ENCODE measurements around the gene MBNL2. TPM values are rescaled to one million over a fixed set of nuclear protein-coding genes. Genes with fewer than 3 reads are reported as not detected.

MBNL2 gene
- total RNA-seq, 2 experiments from 2014 or later, result 17.2 to 17.9 TPM

GRCh38 chr13:97302611-97303010 is 80.5 kb downstream of the MBNL2 start:
- POLR2A ChIA-PET, result no interaction called here
- peaks cover 2% of the 10 kb centered on the region for H3K4me1 Mint-ChIP-seq

GRCh38 chr13:97306106-97306505 is 84.0 kb downstream of the MBNL2 start:
- DNase-seq (no peak), ATAC-seq (ENCODE audit: low read depth) (no peak)
- no peak overlapping the region for H3K4me3 Mint-ChIP-seq
- no peaks in the 10 kb centered on the region for H3K9me3 Mint-ChIP-seq
- POLR2A ChIA-PET, result no interaction called here
- no peaks in the 10 kb centered on the region for H3K27me3 Mint-ChIP-seq
- H3K4me1 Mint-ChIP-seq, result no peaks in the 10 kb centered on the region
- no peak overlapping the region for H3K27ac Mint-ChIP-seq
- H3K36me3 Mint-ChIP-seq, result peaks cover 2% of the 10 kb centered on the region

More at GRCh38 chr13:97302611-97303010, 80.5 kb downstream of the MBNL2 start:
- no peaks in the 10 kb centered on the region for H3K9me3 Mint-ChIP-seq
- H3K4me3 Mint-ChIP-seq, result no peak overlapping the region
- ATAC-seq (ENCODE audit: low read depth) (no peak), DNase-seq (no peak)
- H3K36me3 Mint-ChIP-seq, result peaks cover 2% of the 10 kb centered on the region
- H3K27ac Mint-ChIP-seq, result no peak overlapping the region
- H3K27me3 Mint-ChIP-seq, result no peaks in the 10 kb centered on the region

DNA sequence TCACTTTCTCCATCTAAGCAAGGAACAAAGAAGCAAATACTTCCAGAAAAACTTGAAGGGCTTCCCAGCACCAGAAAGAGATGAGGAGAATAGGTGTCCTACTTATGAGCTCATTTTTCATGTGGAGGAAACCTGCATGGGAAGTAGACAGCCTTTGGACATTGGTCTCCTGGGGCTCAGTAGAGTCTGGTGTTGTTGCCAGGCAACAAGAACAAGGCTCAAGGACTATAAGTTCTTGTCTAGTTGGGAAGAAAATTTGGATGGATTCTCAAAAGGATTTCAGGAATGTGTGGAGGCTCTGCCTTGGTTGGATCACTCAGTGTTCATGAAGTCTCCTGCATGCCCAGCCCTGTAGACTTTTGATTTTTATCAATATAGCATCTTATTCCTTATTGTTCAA is 84.5 kb downstream of the MBNL2 start:
- ATAC-seq (ENCODE audit: low read depth) (no peak), DNase-seq (no peak)
- H3K4me3 Mint-ChIP-seq, result no peak overlapping the region
- H3K4me1 Mint-ChIP-seq, result no peaks in the 10 kb centered on the region
- H3K36me3 Mint-ChIP-seq, result peaks cover 2% of the 10 kb centered on the region
- POLR2A ChIA-PET, result no interaction called here
- no peaks in the 10 kb centered on the region for H3K9me3 Mint-ChIP-seq
- H3K27me3 Mint-ChIP-seq, result no peaks in the 10 kb centered on the region
- no peak overlapping the region for H3K27ac Mint-ChIP-seq

DNA sequence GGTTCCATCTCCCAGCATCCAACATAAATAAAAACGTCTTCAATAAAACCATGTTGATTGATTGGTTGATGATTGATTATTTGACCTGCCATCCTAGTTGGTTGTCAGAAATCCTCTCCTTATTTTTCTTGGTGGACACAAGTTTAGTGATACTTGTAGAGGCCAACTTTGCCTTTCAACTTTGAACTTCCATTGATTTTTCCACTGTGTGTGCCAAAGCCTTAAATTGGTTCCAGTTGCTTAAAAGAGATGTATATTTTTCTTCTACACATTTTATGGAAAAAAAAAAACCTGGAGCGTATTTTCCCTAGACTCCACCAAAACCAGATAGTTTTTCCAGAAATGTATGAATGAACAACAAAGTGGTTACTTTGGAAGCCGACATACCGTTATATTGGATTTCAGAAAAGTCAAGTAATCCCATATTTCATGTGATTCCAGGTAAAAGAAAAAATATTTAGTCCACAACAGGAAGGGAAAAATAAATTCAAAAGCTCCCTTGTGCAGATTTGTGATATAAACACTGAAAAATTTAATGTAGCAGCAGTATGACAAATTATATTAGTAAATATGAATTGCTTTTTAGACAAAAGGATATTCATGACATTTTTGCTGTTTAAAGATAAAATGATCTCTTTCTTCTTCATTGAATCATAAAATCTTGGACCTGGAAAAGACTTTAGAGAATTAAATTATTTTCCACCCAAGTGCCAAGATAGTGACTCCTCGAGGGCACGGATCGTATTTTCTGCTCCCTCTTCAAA is 85.2 kb downstream of the MBNL2 start:
- Mint-ChIP-seq H3K4me3 (no peak overlapping the region), H3K27me3 (no peaks in the 10 kb centered on the region), H3K4me1 (no peaks in the 10 kb centered on the region), H3K9me3 (no peaks in the 10 kb centered on the region), H3K27ac (no peak overlapping the region), H3K36me3 (peaks cover 4% of the 10 kb centered on the region)
- ATAC-seq (ENCODE audit: low read depth), result no peak
- POLR2A ChIA-PET, result no interaction called here
- DNase-seq, result no peak

DNA sequence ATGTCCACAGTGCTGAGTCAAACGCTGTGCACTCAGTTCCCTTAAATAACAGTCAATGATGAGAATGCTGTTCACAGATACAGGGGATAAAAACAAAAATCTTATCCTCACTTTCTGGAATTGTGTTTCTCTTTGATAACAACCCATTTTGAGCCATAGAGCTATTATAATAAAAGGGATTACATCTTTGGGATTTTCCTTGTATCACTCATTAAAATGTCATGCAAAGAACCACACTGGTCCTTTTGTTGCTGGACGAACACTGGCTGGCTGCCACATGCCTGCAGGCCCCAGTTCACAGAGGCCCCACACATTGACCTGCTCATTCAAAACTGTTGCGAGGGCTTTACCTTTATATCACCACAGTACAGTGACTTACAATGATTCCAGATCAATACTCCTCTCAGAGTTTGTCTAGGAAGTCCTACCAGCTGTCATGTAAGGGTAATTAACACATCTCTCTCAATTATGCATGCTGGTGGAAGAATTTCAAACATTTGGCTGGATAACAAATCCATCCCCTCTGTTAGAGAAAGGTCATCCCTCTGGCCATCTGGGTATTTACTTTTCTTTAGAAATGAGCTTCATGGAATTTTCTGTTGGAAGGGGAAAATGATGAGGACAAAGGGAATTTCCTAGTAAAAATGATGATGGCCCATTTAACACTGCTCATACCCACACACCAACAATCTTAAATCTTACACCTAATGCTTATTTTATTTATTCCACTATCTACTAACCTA is 85.9 kb downstream of the MBNL2 start:
- POLR2A ChIA-PET, result no interaction called here
- H3K4me1 Mint-ChIP-seq, result no peaks in the 10 kb centered on the region
- ATAC-seq (ENCODE audit: low read depth), result no peak
- H3K27ac Mint-ChIP-seq, result no peak overlapping the region
- H3K36me3 Mint-ChIP-seq, result peaks cover 4% of the 10 kb centered on the region
- H3K27me3 Mint-ChIP-seq, result no peaks in the 10 kb centered on the region
- H3K9me3 Mint-ChIP-seq, result no peaks in the 10 kb centered on the region
- H3K4me3 Mint-ChIP-seq, result no peak overlapping the region
- DNase-seq, result no peak

- no peak for ATAC-seq (ENCODE audit: low read depth)
- no peaks in the 10 kb centered on the region for H3K4me1 Mint-ChIP-seq
These were observed 86.7 kb downstream of the MBNL2 start for GRCh38 chr13:97308735-97309429.

DNA sequence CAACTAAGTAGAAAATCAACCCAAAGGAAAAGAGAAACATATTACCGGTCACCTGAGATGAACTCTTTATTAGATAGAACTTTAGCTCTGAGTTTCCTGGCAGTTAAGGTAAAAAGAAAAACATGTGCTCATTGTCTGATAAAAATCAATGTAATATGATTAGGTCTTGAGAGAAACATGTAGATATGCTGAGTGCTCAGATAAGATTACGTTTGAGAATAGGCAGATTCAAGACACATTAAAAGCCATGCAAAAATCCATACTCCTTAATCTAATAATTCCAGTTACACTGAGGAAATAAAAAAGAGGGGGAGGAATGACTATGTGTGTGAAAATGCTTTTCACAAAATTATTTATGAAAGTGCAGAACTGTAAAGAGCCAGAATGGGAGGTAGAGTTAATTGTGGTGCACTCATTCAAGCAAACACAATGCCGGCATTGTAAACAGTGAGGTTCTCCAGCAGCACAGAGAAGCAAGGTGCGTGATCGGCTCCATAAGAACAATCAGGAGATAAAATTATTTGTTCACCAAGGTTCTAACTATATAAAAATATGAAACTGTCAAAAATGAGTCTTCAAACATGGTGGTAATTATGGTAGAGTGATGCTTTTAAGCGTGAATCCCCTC is 88.8 kb downstream of the MBNL2 start:
- no peak for ATAC-seq (ENCODE audit: low read depth)
- POLR2A ChIA-PET, result no interaction called here
- no peaks in the 10 kb centered on the region for H3K9me3 Mint-ChIP-seq
- no peaks in the 10 kb centered on the region for H3K27me3 Mint-ChIP-seq
- H3K27ac Mint-ChIP-seq, result no peak overlapping the region
- peaks cover 4% of the 10 kb centered on the region for H3K36me3 Mint-ChIP-seq
- H3K4me3 Mint-ChIP-seq, result no peak overlapping the region
- no peak for DNase-seq
- peaks cover 6% of the 10 kb centered on the region for H3K4me1 Mint-ChIP-seq

More at GRCh38 chr13:97308735-97309429, 86.7 kb downstream of the MBNL2 start:
- Mint-ChIP-seq H3K36me3 (peaks cover 4% of the 10 kb centered on the region), H3K9me3 (no peaks in the 10 kb centered on the region), H3K27ac (no peak overlapping the region), H3K4me3 (no peak overlapping the region), H3K27me3 (no peaks in the 10 kb centered on the region)
- no peak for DNase-seq
- POLR2A ChIA-PET, result no interaction called here

- POLR2A ChIA-PET, result no interaction called here
- H3K4me3 Mint-ChIP-seq, result no peak overlapping the region
- ATAC-seq (ENCODE audit: low read depth), result no peak
- no peak overlapping the region for H3K27ac Mint-ChIP-seq
- peaks cover 10% of the 10 kb centered on the region for H3K4me1 Mint-ChIP-seq
- no peaks in the 10 kb centered on the region for H3K9me3 Mint-ChIP-seq
- DNase-seq, result no peak
- peaks cover 4% of the 10 kb centered on the region for H3K36me3 Mint-ChIP-seq
- H3K27me3 Mint-ChIP-seq, result no peaks in the 10 kb centered on the region
These were observed 89.8 kb downstream of the MBNL2 start for GRCh38 chr13:97311956-97312355.

- H3K36me3 Mint-ChIP-seq, result peaks cover 4% of the 10 kb centered on the region
- POLR2A ChIA-PET, result no interaction called here
- H3K4me1 Mint-ChIP-seq, result peaks cover 10% of the 10 kb centered on the region
- no peak for ATAC-seq (ENCODE audit: low read depth)
- H3K4me3 Mint-ChIP-seq, result no peak overlapping the region
- H3K9me3 Mint-ChIP-seq, result no peaks in the 10 kb centered on the region
- DNase-seq, result no peak
- H3K27ac Mint-ChIP-seq, result no peak overlapping the region
- H3K27me3 Mint-ChIP-seq, result no peaks in the 10 kb centered on the region
These were observed 91.6 kb downstream of the MBNL2 start for GRCh38 chr13:97313551-97314260.

DNA sequence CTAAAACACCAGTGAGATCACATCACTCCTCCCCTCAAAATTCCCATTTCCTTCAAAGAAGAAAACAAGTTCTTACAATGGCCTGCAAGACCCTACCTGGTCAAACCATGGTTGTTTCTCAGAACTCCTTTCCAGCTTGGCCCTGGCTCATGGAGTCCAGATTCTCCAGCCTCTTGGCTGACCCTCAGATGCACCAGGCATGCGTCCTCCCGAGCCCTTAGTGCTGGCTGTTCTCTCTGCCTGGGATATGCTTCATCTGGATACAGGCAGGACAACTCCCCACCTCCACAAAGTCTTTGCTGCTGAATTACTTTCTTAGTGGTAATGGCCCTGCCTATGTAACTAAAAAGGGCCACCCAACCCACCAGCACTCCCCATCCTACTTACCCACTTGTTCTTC is 94.3 kb downstream of the MBNL2 start:
- DNase-seq (no peak), ATAC-seq (ENCODE audit: low read depth) (no peak)
- no peak overlapping the region for H3K27ac Mint-ChIP-seq
- no peaks in the 10 kb centered on the region for H3K9me3 Mint-ChIP-seq
- peaks cover 4% of the 10 kb centered on the region for H3K36me3 Mint-ChIP-seq
- POLR2A ChIA-PET, result no interaction called here
- no peaks in the 10 kb centered on the region for H3K27me3 Mint-ChIP-seq
- peaks cover 10% of the 10 kb centered on the region for H3K4me1 Mint-ChIP-seq
- no peak overlapping the region for H3K4me3 Mint-ChIP-seq

DNA sequence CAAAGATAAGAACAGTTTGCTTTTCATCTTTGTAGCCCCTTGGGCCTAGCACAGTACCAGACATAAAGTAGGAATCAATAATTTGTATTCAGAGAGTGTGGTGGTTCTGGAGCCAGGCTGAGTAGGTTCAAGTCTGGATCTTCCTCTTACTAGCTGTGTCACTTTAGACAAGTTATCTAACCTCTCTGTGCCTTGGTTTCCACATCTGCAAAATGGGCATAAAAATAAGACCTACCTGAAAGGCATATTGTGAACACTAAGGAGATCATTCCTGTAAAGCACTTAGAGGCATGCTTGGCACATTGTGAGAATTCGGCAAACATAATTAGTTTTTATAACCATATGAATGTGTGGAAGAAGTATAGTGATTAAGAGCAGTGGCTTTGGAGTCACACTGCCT is 95.8 kb downstream of the MBNL2 start:
- DNase-seq, result no peak
- H3K36me3 Mint-ChIP-seq, result peaks cover 2% of the 10 kb centered on the region
- no peaks in the 10 kb centered on the region for H3K27me3 Mint-ChIP-seq
- no peak overlapping the region for H3K27ac Mint-ChIP-seq
- peaks cover 10% of the 10 kb centered on the region for H3K4me1 Mint-ChIP-seq
- no peak overlapping the region for H3K4me3 Mint-ChIP-seq
- ATAC-seq (ENCODE audit: low read depth), result no peak
- POLR2A ChIA-PET, result no interaction called here
- no peaks in the 10 kb centered on the region for H3K9me3 Mint-ChIP-seq

GRCh38 chr13:97318532-97318931 is 96.4 kb downstream of the MBNL2 start:
- DNase-seq, result no peak
- no peak for ATAC-seq (ENCODE audit: low read depth)
- Mint-ChIP-seq H3K9me3 (no peaks in the 10 kb centered on the region), H3K27ac (no peak overlapping the region), H3K4me3 (no peak overlapping the region), H3K36me3 (peaks cover 2% of the 10 kb centered on the region), H3K4me1 (peaks cover 10% of the 10 kb centered on the region), H3K27me3 (no peaks in the 10 kb centered on the region)
- POLR2A ChIA-PET, result no interaction called here

- POLR2A ChIA-PET, result no interaction called here
- Mint-ChIP-seq H3K4me3 (no peak overlapping the region), H3K27ac (no peak overlapping the region), H3K27me3 (no peaks in the 10 kb centered on the region), H3K36me3 (peaks cover 2% of the 10 kb centered on the region), H3K4me1 (peaks cover 10% of the 10 kb centered on the region), H3K9me3 (no peaks in the 10 kb centered on the region)
- no peak for DNase-seq
- ATAC-seq (ENCODE audit: low read depth), result no peak
These were observed 97.1 kb downstream of the MBNL2 start for GRCh38 chr13:97319113-97319720.

Data from activated naive CD8-positive, alpha-beta T cell treated with anti-CD3 and anti-CD28 coated beads, Interleukin-2, amount 10 ng/mL, durations not matched to agents 7 days and 5 days (primary cell).